ENCODE data around the gene KATNBL1.

DNA sequence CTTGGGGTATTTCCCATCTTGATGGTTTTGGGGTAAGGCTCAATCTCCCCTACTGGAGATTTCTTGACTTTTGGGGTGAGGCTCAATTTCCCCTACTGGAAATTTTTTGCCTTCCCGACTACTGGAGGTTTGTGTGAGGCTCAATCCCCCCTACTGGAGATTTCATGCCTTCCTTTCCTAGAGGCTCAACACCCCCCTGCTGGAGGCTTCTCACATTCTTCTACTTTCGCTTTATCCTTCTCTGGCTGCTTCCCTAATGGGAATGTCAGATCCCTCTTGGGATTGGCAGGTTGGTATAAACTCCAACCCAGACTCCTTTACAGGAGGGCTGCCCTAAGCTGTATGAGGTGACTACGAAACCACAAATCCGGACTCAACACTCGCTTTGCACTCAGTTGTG is 49.2 kb downstream of the KATNBL1 start:
- TF ChIP-seq, protein P1, sequence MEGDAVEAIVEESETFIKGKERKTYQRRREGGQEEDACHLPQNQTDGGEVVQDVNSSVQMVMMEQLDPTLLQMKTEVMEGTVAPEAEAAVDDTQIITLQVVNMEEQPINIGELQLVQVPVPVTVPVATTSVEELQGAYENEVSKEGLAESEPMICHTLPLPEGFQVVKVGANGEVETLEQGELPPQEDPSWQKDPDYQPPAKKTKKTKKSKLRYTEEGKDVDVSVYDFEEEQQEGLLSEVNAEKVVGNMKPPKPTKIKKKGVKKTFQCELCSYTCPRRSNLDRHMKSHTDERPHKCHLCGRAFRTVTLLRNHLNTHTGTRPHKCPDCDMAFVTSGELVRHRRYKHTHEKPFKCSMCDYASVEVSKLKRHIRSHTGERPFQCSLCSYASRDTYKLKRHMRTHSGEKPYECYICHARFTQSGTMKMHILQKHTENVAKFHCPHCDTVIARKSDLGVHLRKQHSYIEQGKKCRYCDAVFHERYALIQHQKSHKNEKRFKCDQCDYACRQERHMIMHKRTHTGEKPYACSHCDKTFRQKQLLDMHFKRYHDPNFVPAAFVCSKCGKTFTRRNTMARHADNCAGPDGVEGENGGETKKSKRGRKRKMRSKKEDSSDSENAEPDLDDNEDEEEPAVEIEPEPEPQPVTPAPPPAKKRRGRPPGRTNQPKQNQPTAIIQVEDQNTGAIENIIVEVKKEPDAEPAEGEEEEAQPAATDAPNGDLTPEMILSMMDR (conservative IDR thresholded peaks at IDR 0.05), result no peak
- TF ChIP-seq ZFX (IDR thresholded peaks at IDR 0.05), result no peak

All from C4-2B (cell line).